H54 (cell line): ENCODE data around the gene OR8B8.
"Not testable (repeated sequence)": the region's sequence is repeated elsewhere in the genome, so short reads cannot be mapped to it uniquely, and the experiment has no call there.

ENCODE experiments used
- DNase-seq: peaks from one replicate; pipeline ENCODE4 v3.0.0; 2011; ENCODE audit warnings: low spot score, mixed read lengths; ENCODE audit not compliant: insufficient read length
- FAIRE-seq: peaks from 3 replicates; lab custom pipeline; 2011; peaks lifted over from hg19 to GRCh38; lab: Jason Lieb, UNC
- POLR2A ChIP-seq: IDR thresholded peaks from 2 replicates; pipeline ENCODE4 v1.6.1; 2011; ENCODE audit warnings: low read depth, mild to moderate bottlenecking, low read length

The OR8B8 gene

GRCh38 chr11:124415356-124415923 lies 30.1 kb downstream of the OR8B8 start:
- no peak for TF ChIP-seq POLR2A
- DNase-seq (no peak), FAIRE-seq (no peak)

DNA sequence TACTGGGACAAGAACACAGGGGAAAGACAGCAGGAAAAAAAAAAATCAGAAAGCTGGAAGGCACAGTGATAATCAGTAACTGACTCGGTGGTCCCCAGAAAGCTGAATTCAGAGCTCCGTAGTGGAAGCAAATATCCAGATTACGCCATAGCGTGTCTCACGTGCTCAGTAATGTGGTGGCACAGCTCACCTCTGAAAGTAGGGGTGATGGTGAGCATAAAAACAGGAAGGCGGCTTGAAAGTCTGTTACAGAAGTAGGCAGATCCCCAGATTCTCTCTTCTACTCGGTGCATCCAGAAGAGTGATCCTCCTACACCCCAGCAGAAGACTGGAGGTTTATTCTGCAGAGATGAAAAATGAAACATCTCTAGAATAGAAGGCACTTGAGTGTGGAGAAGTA lies 35.6 kb downstream of the OR8B8 start:
- DNase-seq: no peak
- TF ChIP-seq POLR2A: no peak
- FAIRE-seq: no peak

DNA sequence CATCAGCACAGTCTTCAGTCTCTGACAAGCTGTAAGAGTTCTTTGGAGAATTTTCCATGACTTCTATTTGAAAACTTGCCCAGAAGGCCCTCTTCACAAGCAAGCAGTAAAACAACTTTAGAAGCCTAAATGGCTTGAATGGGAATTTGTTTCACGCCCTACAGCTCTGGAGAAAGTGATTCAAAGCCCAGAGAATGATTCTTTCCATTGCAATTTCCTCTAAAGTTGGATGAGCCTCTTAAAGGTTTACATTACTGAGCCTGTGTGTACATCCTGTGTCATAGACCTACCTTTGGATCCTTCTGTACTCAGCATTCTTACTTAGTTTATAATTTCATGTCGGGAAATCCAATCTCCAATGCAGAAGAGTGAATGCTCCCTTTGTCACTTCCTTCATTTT lies 39.9 kb downstream of the OR8B8 start:
- TF ChIP-seq POLR2A: no peak
- no peak for FAIRE-seq
- DNase-seq: no peak

DNA sequence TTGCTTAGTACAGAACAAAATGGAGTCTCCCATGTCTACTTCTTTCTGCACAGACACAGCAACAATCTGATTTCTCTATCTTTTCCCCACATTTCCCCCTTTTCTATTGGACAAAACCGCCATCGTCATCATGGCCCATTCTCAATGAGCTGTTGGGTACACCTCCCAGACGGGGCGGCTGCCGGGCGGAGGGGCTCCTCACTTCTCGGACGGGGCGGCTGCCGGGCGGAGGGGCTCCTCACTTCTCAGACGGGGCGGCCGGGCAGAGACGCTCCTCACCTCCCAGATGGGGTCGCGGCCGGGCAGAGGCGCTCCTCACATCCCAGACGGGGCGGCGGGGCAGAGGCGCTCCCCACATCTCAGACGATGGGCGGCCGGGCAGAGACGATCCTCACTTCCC lies 42.3 kb downstream of the OR8B8 start:
- not testable (repeated sequence) for FAIRE-seq

DNA sequence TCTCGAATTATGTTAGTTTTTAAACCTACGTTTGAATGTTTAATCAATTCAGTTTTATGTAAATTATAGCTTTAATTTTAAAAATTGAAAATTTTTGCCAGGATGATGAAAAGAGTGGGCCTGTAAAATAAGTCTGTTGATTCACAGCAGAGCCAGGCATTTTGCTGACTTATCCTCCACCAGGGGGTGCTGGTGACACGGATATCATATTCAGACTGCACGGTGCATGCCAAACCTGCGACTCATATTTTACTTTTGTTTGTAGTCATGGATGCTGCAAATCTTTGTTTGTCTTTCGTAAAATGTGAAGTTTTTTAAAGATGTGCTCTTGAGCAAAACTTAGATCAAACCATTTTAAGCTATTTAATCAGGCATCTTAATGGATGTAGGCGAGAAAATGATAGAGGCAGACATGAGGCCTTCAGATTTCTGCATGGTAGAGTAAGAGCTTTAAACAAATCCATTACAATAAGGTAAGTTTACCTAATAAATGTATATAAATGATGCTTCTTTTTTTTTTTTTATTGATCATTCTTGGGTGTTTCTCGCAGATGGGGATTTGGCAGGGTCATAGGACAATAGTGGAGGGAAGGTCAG lies 43.1 kb downstream of the OR8B8 start:
- TF ChIP-seq POLR2A: no peak
- FAIRE-seq (no peak), DNase-seq (peak; percentile 31)

More for the DNA sequence above, 42.3 kb downstream of the OR8B8 start:
- DNase-seq: not testable (repeated sequence)

GRCh38 chr11:124398924-124399323 lies 46.6 kb downstream of the OR8B8 start, which contains the start of gene OR8B3:
Gene OR8B3 (minus strand): TSS chr11:124399024. CDS start chr11:124397351, 1,673 bp downstream.
- DNase-seq: no peak
- no peak for FAIRE-seq
- TF ChIP-seq POLR2A: no peak

DNA sequence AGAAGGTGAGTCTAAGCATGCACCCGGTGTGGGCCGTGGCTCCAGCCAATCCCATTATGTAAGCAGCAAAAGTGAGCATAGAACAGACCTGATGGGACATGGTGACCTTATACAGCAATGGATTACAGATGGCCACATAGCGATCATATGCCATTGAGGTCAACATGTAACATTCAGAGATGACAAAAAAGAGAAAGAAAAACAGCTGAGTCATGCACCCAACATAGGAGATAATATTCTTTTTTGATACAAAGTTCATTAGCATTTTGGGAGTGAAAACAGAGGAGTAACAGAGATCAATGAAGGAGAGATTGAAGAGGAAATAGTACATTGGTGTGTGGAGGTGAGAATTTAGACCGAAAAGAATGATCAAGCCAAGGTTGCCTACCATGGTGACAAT lies 48.6 kb downstream of the OR8B8 start:
- DNase-seq, FAIRE-seq: not testable (repeated sequence)

- DNase-seq: no peak
- no peak for FAIRE-seq
- no peak for TF ChIP-seq POLR2A
These were observed 51.1 kb downstream of the OR8B8 start for GRCh38 chr11:124394408-124394807.
